KG1 (cell line): ENCODE measurements around the gene DNAJB8.
A peak's percentile ranks its signal among the peaks of the same experiment; 100 is the strongest.

Experiments used
- DNase-seq: peaks from one replicate; lab custom pipeline; 2025; lab: John Stamatoyannopoulos, UW

DNAJB8 gene

DNA sequence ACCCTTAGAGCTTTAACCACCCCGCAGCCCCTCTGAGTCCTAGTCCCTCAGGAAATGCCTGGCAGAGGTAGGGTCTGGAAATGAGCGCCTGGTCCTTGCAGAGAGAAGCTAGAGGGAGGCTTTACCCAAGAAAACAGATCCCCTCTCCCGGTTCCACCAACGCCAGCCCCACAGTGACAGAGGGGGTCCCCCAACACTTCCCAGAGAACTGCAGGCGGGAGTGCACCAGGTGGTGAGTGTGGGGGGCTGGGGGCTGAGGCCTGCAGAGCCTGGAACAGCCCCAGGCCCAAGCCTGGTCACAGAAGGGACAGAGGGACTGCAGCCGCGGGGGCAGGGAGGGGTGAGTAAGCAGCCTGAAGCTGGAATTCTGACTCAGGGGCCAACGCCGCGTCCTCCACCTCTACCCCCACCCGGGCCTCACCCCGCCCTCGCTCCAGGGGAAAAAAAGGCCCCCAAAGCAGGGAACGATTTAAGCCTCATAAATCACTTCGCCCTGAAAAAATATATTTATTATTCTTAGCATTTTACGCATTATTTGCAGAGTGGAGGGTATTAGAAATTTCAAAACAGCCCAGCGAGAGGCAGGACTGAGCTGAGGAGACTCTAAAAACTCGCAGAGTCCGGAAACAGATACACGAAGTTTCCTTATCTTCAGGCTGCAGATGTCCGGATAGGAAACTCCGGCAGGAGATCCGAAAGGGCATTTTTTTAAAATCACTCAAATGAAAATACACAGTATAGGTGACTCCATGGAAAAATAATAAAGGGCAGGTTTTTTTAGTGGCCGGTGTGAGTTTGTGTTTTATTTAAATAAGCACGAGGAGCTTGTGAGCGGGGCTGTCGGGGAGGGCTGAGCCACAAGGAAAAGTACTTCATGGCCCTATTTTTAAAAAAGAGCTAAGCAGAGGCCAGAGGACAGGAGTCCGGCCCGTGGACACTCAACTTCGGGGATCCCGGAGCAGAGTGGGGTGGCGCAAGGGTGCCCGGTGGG, 16.3 kb upstream of the DNAJB8 start:
- peak; percentile 74 for DNase-seq

DNA sequence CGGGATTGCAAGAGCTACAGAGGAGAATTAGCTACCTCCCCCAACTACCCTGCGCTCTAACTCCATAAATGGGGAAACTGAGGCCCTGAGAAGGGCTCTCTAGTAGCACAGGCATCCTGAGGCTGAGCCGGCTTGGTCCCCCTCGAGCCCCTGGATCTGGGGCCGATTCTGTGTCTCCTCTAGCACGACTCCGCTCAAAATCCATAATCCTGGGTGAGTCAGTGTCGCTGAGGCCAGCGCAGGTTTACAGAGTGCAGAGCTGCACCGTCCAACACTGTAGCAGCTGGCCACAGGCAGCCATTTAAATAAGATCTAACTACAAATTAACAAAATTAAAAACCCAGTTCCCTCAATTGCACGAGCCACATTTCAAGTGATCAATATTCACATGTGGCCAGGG, 15.5 kb upstream of the DNAJB8 start:
- DNase-seq = no peak

DNA sequence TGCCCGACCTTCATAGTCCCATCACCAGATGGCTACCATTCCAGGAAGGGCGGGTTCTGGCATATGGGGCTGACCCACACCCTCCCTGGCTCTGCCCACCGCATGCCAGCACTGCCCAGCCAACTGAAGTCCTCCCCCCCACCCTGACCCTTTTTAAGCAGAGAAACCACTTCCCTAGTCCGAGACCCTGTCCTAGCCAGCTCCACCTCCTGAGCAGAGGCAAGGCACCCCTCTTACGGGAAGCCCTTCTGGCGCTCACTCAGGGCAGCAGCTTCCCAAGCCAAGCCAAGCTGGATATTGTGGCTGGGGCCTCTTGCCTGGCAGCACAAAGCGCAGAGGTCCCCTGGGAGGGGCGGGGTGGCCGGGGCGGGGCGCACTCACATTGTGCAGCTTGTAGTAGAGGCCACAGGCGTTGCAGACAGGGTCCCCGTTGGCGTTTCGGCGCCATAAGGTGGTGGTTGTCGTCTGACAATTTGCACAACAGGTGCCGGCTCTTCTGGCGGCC, 14.8 kb upstream of the DNAJB8 start:
- no peak for DNase-seq

DNA sequence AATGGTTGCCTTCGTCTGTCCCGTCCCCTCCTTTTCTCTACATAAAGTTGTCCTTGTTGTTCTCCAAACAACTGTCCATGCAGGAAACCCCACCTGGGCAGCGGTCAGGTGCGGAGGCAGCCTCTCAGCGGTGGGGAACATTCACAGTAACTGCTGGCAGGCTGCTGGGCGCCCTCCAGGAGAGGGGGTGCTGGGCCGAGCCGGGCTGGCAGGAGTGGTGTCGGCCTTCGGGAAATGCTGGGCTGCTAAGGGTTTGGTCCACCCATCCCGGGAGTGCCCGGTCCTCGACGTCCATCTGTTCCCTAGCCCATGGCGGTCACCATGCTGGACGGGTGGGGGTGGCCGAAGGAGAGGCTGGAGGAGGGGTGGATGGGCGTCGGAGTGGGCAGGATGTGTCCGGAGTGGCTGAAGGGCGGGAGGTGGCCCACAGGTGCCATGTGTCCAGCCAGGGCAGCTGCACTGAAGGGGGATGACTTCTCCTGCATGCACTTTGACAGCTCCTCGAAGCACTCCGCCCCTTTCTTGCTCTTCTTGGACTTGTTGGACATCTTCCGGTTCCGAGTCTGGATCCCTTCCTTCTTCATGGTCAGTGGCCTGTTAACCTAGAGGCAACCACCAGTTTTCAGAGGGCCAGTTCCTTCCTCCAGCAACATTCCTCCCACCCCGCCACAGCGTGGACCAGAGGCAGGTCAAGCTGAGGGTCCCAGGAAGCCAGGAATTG, 14.2 kb upstream of the DNAJB8 start:
- DNase-seq = no peak

DNA sequence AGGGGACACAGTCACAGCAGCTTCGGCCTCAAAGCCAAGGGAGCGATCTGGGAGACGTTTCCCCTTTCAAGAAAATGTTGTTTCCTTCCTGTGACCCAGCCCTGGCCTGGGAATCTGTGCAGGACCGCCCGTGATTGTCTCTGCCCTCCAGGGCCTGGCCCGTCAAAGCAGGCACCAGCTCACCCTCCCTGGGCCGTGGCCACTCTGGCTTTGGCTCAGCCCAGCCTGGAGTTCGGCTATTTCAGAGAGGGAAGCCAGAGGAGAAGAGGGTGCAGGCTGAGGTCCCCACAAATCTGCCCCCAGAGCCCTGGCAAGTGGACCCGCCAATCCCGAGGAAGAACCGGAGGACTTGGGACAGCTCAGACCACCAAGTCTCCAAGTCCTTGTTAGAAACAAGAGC, 13.6 kb upstream of the DNAJB8 start:
- no peak for DNase-seq

DNA sequence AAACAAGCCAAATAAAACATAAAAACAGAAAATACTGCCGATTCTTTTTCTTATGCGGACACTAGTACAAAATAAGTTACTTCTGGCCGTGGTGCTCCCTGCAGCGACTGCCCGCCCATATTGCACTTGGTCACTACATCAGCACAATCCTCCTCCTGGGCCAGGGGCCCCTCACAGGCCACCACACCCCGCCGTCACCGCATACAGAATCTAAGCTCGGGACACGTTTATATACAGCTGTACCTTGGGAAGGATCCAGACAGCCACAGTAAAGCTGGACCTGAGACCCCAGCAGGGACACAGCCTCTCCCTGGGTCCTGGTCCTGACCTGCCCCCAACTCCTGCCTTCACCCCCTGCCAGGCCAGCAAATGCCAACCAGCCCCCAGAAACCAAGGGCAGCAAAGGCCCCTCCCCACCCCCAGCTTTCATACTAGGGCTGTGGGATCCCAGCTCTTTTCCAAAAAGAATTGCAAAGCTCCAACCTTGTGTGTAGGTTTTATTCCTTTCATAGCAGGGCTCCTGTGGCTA, 12.9 kb upstream of the DNAJB8 start:
- DNase-seq = no peak

DNA sequence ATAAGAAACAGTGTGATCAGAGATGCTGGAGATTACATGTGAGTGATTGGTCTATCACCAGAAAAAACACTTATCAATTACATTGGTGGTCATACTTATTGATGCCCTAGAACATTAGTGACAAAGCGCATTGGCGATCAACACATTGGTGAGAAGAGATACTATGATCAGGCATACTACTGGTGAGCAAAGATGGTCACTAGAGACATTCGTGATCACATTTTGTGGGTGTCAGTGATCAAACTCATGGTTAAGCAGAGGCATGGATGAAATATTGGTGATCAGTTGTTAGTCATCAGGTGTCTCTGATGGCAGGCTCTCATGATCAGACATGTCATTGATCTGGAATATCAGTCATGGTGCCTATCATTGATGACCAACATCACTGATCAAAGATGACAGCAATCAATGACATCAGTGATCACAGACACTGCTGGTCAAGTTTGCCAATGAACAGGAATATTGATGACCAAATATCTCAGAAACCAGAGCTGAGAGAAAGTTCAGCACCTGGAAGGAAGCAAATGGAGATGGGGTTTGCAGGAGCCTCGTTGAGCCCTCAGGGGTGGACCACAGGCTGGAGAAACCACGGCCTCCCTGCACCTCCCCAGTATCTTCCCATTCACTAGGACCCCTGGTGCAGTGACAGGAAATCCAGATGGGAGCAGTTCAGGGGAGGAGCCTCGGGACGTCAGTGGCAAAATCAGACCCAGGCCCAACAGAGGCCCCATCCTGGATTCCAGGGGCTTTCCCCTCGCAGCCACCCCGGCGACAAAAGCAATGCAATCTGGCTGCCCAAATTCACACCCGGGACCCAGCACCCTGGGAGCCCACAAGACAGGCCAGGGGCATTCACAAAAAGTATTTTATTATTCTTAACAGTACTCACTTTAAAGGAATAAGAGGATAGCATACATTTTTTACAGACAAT, 12.2 kb upstream of the DNAJB8 start:
- no peak for DNase-seq

DNA sequence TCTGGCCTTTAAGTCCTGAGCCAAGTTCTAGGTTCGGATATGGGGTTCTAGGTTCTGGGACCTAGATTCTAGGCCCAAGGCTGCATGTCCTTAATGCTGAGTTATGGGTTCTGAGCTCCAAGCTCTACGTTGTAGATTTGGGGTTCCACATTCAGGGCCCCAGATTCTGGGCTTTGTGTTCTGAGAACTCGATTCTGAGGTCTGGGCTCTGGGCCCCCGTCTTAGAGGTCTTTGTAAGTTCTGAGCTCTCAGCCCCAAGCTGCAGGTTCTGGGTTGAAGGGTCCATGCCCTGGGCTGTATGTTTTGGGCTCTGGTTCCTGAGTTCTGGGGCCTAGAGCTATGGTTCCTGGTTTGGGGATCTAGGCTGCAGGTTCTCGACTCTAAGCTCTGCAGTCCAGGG, 10.0 kb upstream of the DNAJB8 start:
- DNase-seq = no peak

DNA sequence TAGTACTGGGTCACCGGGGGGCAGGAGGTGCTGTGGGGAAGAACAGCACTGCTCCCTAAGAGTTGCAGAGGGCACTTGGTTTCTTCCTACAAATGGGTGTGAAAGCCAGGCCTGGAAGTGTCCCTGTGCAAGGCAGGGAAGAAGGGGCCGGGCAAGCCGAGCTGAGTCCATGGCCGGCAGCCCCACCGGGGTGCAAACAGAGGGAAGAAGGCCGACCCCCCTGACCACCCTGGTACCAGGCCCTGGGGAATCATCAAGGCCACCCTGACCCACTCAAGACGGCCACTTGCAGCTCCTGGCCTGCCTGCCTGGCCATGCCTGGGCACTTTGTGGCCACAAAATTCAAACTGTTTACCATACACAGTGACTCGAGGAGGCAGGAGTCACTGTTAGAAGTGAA, 8.7 kb upstream of the DNAJB8 start:
- no peak for DNase-seq

DNA sequence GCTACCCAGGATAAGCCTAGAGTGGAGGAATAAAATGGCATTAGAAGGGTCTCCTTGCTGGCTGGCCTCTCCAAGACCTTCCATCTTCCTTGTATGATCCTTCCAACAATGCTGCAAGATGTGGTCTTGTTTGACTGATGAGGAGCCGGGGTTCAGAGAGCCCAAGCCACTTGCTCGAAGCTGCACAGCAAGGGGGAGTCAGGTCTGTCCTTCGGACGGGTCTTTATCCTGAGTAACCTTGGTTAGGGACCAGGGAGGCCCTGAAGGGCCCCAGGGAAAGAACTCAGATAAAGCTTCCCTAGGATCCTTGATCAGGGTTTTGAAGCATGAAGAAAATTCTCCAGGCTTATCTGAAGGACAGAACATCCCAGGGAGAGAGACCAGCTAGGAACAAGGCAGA, 7.0 kb upstream of the DNAJB8 start:
- DNase-seq = no peak

DNA sequence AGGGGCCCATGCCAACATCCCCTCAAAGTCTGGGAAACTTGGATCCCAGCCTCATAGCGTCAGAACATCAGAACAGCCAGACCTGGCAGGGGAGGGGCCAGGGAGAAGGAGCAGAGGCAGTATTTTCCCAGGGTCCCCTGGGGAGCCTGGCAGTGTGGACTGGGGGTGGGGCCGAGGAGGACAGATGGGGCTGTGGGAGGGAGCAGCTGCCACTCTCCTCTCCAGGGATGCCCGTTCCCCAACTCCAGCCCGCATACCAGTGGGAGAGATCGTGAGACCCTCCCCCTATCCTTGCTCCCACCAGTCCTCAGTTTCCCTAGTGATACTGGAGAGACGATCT, 6.5 kb upstream of the DNAJB8 start:
- no peak for DNase-seq

DNA sequence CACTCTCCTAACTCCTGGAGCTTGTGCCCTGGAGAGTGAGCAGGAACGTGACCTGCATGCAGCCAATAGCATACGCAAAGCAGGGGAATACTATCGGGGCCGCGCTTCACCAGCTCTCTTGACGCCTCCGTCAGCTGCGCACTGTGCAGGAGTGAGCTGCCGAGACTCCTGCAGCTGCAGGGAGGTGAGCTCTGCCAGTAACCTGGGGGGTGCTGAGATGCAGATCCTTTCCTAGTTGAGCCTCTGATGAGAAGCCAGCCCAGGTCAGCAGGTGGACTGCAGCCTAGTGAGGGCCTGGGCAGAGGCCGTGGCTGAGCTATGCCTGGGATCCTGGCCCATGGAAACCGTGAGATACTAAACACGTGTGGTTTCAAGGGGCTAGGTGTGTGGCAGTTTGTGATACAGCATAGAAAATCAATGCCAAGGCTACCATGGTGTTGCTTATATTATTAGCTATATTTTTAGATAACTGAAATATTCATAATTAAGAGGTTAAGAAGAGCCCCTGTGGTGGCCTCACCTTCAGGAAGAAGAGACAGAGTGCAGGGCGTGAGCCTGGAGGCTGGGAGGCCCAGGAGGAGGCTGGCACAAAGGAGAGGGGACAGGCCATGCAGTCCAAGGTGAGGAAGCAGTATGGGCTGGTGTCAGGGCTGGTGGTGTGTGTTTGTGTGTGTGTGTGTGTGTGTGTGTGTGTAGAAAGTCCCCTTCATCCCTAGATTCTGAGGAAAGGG, 5.9 kb upstream of the DNAJB8 start:
- DNase-seq = no peak

DNA sequence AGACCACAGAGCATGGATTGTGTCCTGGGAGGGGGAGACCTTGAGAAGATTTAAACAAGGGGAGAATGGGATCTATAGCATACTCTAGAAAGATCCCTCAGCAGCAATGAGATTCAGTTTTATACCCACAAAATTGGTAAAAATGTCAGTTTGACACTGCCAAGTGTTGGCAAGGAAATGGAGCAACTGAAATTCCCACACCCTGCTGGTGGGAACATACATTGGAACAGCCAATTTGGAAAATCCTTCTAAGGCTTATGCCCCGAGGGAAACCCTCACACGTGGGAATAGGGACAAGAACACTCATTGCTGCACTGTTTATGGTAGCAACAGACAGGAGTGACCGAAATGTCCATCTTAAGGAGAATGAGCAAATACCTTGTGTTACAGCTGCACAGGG, 5.0 kb upstream of the DNAJB8 start:
- DNase-seq = no peak

DNA sequence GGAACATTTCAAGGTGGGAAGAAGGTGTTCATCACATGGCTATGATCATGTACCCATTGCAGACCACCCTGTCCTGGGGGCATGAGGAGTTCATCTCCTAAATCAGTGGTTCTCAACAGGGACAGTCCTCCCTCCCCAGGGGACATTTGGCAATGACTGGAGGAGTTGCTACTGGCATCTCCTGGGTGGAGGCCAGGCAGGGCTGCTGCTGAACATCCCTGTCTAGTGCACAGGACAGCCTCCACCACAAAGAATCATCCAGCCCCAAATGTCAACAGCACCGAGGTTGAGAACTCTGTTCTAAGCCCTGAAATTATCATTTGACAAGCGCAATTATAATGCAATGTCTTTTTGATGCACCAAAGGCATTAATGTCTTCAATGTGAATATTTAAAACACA, 4.4 kb upstream of the DNAJB8 start:
- no peak for DNase-seq

DNA sequence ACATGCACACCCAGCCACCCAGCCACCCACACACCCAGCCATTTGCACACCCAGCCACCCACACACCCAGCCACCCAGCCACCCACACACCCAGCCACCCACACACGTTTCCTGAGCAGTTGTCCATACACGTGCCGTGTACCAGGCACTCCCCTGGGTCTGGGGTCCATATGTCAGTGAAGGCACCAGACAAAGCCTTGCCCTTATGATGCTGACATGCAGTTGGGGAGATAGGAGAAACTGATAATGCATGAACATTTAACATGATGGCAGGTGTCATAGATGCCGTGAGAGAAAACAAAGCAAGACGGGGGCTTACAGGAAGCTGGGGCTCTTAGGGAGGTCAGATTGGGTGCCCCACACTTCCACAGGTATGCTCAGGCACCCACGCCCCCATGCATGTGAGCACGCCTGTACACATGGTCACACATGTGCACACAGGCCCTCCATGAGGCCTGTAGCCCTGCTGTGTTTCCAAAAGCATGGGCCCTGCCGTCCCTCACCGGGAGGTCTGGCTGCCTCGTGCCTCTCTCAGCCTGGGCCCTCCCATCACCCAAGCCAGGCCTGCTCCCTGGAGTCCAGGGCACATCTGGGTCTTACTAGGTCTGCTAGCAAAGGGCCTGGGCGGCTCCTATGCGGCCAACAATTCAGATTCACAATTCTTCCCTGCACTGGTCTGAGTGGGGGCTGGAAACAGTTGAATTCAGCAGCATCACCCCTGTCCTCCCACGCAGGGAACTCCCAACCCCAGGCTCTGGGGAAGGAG, 3.6 kb upstream of the DNAJB8 start:
- no peak for DNase-seq

DNA sequence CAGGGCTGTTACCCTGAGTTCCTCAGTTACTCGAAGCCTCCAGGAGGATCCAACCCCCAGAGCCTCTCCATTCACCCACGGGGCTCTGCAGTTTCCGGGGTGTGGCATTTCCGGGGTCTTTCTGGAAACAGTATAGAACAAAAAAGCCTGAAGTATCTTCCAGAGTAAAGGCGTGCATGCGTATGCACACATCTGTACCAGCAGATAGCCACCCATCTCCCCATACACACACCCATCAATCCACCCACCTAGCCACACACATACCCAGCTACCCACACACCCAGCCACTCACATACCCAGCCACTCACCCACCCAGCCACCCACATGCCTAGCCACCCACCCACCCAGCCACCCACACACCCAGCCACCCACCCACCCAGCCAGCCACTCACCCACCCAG, 2.9 kb upstream of the DNAJB8 start:
- DNase-seq = no peak

DNA sequence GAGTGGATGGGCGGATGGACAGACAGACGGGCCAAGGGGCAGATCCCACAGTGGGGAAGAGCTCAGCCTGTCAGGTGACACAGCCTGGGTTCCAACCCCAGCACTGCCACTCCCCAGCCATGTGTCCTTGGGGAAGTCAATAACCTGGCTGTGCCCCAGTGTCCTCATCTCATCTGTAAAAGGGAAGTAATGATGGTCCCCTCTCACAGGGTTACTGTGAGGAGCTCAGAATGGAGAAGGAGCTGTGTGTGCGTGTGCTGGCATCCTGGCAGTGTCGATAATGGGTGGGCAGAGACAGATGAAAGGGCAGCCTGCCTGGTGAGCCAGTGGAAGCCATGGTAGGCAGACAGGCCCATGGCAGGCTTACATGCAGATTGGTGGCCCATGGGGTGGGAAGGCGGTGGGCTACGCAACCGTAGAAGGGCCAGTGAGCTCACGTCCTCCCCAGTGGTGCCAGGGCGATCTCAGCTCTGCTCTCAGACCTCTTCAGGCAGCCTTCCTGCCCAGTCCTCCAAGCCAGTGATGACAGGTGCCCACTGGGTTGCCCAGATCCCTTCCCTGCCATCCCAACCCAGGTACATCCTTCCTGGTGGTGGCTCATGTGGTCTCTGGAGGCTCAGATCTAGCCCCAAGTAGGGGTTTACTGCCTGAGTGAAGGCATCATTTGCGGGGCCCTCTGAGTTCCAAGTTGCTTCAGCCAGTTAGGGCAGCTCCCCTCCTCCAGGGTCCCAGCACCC, 2.3 kb upstream of the DNAJB8 start:
- DNase-seq = no peak

DNA sequence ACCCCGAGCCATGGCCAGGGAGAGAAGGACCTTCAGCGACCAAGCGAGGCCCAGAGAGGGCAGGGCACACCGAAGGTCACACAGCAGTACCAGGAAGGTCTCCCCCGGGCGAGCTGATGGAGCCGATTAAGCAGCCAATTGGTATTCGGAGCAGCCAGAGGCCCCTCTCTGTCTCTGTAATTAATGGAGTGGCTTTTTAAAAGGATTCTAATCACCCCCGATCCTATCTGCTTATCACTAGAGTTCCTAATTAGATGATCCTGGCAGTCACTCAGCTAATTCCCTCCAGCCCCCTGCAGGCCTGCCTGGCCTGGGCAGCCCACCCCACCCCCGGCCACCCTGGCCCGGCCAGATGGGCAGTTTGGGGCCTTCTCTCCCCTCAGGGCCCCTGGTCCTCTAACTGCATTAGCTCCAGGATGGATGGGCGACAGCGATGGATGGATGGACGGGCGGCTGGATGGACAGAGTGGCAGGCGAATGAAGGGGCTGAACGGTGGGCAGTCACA, 1.6 kb upstream of the DNAJB8 start:
- DNase-seq = no peak

DNA sequence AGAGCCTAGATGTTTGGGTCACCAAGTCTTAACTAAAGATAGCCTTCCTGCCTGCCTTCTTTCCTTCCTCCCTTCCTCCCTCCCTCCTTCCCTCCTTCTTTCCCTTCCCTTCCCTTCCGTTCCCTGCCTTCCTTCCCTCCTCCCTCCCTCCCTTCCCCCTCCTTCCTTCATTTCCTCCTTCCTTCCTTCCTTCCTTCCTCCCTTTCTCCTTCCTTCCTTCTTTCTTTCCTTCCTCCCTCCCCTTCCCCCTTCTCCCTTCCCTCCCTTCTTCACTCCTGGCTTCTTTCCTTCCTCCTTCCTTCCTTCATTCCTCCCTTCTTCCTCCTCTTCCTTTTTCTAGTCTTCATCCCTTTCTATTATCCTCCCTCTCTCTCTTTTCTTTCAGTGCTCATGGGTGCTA, 2.0 kb downstream of the DNAJB8 start:
- no peak for DNase-seq

DNA sequence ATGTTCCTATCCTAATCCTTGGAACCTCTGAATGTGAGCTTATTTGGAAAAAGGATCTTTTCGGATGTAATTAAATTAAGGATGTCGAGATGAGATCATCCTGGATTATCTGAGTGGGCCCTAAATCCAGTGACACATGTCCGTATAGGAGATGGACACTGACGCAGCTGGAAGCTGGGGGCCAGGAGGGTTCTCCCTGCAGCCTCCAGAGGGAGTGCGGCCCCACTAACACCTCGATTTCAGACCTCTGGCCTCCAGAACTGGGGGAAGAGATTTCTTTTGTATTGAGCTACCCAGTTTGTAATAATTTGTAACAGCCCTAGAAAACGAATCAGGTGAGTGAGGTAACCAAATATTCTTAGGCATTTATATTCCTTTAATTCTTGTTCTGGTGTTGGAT, 2.5 kb downstream of the DNAJB8 start:
- DNase-seq = no peak
